CD4-positive, alpha-beta T cell treated with Interleukin-1 beta for 1 hour (primary cell): Measurements from ENCODE around the gene UBE2I.
"Not testable (repeated sequence)": the region's sequence is repeated elsewhere in the genome, so short reads cannot be mapped to it uniquely, and the experiment has no call there.

Source experiments
- DNase-seq, 2 donors: peaks; one replicate each; pipeline ENCODE4 v3.0.0-alpha.2; 2020 to 2022

UBE2I gene

DNA sequence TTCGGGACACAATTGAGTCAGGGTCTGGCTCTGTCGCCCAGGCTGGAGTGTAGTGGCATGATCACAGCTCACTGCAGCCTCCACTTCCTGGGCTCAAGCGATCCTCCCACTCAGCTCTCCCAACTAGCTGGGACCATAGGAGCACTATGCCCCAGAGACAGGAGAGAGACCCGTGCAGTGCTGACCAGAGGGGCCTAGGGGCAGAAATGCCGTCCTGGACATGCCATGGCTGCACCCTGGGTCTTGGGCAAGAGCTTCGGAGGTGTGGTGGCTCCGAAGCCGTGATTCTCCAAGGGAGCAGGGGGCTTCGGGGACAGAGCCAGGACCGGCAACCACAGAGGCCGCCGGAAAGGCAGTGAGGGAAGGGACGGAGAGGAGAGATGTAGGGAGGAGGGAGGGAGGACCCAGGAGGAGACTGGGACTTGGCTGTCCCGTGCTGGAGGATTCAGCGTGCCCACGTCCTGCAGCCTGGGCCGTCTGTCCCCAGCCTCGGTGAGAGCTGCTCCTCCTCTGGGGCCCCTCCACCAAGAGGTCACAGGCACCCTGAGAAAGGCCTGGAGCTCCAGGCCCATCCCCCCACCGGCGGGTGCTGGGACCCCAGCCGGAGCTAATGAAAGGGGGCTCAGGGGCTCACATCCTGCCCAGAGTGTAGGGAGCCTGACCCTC lies 31.7 kb upstream of the UBE2I start:
- no peak for DNase-seq

DNA sequence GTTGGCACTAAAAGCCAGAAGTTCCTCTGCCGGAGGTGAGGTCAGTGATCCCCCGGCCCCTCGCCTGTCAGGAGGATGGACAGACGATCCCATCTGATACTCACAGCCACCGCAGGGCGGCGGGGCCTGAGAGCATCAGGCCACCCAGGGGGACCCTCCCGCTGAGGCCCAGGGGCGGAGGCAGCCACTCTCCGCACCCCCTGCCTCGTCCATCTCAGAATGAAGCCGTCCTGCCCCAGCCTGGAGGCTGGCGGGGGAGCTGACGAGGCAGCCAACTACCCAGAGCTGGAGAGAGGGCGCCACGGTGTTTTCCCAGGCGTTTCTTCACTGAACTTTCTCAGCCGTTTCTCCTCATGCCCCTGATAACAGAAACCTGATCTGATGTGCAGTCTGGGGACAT lies 31.0 kb upstream of the UBE2I start:
- no peak for DNase-seq

DNA sequence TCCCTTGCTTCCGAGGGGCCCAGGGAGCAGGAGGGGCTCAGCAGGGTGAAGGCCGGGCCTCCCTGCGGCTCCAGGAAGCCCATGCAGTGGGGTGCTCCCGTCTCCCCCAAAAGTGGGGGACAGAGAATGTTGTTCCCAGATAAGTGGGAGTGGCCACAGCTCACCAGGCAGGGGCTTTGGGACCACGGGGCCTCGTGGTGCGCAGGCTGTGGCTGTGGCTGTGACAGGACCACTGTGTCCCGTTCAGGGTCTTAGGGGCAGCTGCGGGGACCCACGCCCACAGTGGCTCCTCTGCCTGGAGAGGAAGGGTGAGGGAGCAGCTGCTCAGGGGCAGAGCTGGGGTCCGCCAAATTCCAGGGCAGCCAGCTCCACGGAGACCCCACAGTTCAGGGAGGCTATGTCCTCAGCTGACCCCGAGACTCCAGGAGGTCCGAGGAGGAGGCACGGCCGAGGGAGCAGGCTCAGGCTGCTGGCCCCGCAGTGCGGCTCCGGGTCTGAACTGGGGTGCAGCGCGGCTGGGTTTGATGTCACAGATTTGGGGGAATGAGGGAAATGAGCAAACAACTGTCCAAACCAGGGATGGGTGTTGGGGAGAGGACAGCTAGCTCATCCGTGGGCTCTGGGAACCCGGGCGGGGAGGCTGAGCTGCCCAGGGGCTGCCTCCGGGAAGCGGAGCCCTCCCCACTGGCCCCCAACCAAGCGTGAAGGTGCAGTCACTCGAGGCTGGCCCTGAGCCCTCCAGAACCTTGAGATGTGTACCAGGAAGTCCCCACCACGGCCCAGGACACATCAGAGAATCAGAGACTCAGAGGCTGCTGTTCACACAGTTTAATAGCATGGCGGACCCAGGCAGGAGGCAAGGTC lies 30.1 kb upstream of the UBE2I start:
- DNase-seq = no peak

DNA sequence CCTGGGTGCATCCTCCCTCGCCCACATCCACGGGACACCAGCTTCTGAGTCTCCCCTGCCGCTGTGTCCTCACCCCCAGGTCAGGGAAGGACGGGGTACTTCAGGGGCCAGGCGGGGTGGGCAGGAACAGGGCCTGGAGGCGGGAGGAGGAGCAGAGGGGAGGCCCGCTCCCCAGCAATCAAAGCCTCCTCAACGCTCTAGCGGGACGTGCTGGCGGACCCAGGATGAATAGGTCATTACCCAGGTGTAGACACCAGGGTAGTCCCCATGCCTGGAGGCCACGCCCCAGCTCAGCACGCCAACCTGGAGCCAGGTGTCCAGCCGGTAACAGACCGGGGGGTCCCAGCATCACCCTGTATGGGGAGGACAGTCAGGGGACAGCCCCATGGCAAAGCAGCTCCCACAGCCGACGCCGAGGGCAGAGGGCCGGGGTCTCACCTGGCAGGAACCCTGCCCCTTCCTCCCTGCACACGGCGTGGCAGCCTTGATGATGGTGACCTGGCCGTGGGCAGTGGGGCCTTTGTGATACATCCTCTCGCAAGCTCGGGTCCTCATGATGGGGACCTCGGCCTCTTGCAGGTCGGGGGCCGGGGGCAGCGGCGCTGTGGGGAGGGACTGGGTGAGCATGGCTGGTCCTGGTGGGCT lies 29.4 kb upstream of the UBE2I start:
- DNase-seq = no peak

DNA sequence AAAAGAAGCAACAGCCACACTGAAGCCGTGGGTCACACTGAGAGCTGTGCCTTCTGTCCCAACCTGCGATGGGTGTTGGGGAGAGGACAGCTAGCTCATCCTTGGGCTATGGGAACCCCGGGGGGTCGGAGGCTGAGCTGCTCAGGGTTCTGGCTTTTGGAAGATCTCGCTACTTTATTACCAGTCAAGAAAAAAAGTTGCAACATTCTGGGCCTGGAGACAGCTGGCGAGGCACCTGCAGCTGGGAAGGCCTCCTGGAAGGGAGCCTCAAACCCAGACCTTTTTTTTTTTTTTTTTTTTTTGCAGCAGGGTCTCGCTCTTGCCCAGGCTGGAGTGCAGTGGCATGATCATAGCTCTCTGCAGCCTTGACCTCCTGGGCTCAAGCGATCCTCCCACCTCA lies 28.7 kb upstream of the UBE2I start:
- no peak for DNase-seq

DNA sequence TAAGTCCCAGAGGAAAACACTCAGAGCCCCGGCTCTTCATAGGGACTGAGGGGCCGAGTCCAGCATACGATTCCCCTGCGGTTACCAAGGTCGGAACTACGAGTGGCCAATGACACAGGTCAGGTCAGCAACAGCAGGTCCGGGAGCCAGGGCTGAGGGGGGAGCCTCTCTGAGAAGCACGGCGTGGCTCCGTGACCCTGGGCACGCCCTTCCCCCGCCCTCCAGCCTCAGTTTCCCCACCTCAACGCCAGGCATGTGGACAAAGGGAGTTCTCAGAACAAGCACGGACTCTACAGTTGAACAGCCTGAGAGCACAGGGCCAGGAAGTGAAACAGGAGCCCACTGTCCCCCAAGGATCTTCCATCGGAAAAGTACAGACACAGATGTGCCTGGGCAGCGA lies 27.9 kb upstream of the UBE2I start:
- DNase-seq = no peak

DNA sequence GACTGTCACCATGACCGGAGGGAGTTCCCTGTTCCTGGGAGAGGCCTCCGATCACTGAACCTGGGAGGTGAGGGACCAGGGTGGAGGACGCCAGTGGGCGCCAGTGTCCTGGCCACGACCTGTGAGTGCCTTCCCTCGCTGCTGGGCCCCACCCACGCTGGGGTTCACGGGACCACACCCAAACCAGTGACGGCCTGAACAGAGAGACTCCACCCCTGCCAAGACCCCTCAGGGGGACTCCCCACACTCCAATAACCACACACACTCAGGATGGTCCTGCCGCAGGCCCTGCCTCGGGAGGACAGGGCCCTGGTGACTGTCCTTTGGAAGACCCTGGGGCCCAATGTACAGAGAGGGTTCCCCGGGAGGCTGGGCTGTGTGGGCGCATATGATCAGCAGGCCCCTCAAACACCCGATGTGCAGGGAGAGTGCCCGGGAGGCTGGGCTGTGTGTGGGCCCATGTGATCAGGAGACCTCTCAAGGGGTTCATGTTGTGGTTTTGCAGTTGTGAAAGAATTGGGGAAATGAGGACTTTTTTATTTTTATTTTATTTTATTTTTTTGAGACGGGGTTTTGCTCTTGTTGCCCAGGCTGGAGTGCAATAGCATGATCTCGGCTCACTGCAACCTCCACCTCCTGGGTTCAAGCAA lies 27.0 kb upstream of the UBE2I start:
- DNase-seq = no peak

DNA sequence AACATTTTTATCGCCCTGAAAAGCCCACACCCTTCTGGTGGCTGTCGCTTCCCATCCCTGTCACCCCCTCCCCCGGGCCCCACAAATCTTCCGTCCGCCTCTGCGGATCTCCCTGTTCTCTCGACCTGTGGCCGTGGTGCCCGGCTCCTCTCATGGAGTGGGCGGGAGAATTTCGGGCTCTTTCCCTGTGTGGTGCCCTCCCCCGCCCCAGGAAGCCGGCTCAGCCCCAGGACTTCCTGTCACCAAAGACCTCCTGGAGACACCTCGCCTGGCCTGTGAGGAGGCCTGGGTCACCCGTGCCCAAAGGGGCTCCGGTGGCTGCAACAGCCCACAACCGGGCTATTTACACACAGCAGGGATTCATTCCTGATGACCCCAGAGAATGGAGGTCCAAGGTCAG lies 26.1 kb upstream of the UBE2I start:
- DNase-seq = no peak

DNA sequence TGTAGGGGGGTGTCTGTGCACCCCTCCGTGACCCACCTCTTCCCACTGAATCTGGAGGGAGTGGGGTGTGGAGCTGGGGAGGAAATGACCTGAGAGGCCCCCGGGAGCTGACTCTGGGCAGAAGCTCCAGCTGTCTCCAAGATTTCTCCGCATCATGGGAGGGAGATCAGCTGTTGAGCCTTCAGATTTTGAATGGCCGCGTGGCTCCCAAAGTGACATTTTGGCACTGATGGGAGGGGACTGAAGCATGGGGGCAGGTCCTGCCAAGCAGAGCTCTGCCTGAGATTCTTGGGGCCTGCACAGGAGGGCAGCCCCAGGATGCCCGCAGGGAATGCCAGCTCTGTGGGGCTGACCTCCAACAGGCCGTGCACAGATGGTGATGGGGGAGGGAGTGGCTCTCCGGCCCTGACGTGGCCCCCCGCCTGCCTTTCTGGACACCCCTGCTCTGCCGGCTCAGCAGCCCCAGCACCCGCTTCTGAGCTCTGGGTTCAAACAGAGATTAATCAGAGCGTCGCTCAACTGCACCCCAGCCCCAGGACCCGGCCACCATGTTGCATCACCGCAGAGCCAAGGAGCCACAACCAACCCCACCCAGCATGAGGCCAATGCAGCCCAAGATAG lies 25.3 kb upstream of the UBE2I start:
- DNase-seq = no peak

DNA sequence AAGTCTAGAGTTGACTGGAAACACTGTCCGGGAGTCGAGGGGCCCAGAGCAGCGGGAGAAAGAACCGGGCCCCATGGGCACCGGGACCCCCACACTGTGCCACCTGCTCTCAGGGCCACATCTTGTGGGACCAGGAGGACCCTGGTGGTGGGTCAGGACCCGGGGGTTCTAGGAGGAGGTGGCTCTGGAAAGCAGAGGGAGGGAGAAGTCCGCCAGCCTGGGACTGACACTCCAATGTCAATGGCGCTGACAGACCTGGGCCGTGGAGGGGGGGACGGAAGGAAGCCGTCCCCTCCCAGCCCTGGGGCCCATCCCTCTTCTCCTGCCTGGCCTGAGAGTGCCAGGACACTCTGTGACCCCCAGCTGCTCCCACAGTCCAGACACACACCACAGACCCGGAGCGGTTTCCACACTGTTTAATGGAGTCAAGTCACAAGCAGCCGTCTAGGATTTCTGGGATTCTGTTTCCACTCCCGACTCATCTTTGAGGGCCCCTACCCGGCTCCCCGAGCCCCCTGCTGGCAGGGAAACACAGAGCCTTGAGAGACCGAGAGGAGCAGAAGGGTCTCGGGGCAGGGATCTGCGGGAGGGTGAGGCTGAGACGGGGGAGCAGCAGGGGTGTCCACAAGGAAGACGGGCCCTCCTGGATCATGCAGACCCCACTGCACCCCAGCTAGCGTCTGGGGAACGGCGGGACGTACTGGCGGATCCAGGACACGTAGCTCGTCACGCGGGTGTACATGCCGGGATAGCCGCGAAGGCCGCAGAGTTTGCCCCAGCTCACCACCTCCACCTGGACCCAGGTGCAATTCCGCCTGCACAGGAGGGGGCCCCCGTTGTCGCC lies 23.5 kb upstream of the UBE2I start:
- no peak for DNase-seq

DNA sequence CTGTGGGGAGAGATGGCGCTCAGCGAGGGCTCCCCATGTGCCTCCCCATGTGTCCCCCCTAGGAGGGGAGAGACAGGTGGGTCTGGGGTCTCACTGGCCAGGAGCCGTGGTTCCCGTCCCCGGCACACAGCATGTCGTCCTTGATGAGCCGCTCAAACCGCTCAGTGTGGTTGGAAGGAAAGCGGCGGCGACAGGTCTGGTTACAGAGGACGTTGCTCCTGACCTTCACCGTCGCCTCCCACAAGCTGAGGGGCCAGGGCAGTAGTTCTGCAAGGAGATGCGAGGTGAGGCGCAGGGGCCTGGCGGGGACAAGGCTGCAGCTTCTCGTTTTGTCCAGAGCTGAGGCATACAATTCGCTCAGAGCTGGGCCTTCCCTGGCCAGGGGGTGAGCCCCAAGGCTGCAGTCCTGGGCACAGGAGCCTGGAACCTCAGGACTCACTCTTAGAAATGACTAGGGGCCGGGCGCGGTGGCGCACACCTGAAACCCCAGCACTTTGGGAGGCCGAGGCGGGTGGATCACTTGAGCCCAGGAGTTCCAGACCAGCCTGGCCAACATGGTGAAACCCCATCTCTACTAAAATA lies 22.8 kb upstream of the UBE2I start:
- DNase-seq = no peak

DNA sequence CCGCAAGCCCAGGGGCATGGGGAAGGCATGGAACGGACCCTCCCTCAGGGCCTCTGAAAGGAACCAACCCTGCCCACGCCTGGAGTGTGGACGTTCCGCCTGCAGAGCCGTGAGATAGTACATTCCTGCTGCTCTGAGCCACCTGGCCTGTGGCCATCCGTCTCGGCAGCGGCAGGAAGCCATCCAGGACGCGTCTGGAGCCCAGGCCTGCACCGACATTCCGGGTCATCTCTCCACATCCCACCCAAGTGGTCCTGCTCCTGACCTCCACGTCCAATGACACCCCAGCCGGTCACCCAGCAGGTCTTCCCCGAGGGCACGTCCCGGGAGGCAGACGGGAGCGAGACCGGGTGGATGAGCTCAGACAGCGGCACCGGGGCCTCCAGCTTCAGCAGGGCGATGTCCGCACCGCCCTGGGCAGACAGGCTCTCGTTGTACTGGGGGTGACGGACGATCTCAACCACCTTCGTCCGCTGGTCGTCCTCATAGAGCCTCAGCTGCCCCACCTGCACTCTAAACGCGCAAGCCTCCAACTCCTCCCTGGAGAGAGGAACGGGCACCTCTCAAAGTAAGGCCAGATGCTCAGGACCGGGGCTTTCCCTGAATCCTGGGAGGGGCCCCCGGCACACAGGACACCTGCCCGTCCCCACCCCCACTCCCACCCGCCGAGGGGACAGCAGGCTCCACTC lies 21.3 kb upstream of the UBE2I start:
- no peak for DNase-seq

DNA sequence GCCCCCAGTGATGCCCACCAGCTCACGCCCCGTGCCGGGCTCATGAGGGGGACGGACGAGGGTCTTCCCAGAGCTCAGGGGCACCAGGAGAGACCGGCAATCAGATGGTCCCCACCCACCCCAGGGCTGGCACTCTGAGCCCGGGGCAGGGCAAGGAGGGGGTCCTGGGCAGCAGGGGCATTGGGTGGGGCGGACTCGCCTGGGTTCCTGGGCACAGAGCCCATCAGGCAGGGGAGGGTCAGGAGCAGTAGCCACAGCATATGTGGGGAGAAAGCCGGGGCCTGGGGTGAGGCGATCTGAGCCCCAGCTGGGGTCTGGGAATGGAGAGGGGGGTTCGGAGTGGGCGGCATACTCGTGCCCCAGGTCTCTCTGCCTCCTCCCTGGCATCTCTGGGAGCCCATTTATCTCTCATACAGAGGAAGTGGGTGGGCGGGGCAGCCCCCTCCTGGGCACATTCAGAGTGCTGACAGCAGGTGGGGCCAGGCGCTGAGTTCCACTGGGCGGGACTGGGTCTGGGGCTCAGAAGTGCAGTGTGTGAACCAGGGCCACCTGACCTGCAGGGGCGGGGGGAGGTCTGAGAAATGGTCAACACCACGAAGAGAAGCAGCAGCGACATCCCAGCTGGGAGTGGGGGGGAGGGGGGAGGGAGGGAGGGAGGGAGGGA lies 20.5 kb upstream of the UBE2I start:
- DNase-seq = peak in 1 of 2 donors; percentile 11

DNA sequence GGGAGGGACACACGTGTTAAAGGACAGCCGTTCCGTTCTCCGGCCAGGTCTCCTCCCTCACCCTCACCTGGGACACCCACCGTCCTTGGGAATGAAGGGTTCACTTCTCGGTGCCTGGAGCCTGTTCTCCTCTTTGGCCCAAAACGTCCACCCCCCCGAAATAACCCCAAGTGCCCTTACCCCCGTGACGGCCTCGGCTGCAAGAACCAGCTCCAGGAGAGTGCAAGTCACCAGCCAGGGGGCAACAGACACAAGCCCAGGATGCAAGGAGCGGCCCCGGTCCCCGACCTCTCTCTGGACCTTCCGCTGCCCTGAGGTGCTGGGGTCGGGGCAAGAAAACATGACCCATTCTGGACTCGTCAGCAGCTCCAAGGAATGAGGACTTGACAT lies 20.0 kb upstream of the UBE2I start:
- DNase-seq = no peak

DNA sequence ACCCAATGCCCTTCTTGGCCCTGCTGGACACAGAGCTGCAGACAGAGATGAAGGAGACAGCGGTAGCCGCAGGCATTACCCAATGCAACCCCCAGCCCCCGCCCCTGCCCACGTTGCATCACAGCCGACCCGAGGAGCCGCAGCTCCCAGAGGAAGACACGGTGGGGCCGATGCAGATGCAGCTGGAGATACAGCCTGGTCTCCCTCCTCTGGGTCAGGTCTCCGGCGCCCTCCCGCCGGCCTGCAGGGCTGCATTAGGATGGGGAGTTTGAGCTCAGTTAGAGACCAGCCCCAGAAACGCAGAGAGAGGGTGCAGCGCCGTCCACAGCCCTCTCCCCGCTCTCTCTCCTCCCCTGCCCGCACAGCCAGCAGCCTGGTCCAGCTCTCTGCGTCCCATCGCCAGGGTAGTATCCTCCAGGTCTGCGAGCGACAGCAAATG lies 19.4 kb upstream of the UBE2I start:
- DNase-seq = no peak

DNA sequence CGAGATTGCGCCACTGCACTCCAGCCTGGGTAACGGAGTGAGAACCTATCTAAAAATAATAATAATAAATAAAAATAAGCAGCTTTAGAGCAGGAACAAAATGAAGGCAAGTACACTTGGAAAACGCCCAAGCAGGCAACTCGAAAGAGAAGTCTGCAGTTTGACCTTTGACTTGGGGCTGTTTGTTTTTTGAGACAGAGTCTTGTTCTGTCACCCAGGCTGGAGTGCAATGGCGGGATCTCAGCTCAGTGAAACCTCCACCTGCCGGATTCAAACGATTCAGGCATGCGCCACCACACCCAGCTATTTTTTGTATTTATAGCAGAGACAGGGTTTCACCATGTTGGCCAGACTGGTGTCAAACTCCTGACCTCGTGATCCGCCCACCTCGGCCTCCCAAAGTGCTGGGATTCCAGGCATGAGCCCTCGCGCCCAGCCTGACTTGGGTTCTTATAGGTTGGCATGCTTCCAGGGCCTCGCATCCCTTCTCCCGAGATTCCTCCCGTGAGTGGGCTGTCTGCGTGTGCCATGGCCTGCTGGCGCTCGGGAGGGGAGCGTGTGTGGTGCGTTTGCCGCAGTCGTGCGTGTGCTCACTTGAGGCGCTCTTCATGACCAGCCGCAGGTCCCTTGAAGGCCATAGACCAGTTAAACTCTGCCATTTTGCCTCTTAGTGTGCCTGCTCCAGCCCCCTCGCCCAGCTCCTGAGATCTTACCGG lies 18.4 kb upstream of the UBE2I start:
- DNase-seq = no peak

DNA sequence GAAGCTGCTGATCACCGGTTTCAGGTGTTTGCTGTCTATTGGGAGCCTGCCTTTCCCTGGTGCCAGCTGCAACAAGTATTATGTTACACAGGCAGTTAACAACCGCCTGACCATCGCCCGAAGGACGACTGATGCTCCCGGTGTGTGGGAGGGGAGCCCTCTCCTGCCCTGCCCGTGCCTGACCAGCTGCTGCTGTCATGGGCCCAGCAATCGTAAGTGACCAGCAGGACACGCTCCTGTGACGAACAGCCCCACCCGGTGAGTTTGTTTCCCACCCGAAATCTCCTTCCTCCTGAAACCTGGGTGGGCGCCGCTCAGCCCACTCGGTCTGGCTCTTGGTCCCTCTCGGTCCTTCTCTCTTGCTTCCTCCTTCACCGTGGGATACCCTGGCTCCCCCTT lies 17.9 kb upstream of the UBE2I start:
- no peak for DNase-seq

DNA sequence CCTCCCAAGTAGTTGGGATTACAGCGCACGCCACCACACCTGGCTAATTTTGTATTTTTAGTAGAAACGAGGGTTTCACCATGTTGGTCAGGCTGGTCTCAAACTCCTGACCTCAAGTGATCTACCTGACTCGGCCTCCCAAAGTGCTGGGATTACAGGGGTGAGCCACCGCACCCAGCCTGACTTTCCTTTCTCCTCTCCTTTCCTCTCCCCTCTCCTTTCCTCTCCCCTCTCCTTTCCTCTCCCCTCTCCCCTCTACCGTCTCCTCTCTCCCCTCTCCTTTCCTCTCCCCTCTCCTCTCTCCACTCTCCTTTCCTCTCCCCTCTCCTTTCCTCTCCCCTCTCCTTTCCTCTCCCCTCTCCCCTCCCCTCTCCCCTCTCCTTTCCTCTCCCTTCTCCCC lies 17.2 kb upstream of the UBE2I start:
- not testable (repeated sequence) for DNase-seq

DNA sequence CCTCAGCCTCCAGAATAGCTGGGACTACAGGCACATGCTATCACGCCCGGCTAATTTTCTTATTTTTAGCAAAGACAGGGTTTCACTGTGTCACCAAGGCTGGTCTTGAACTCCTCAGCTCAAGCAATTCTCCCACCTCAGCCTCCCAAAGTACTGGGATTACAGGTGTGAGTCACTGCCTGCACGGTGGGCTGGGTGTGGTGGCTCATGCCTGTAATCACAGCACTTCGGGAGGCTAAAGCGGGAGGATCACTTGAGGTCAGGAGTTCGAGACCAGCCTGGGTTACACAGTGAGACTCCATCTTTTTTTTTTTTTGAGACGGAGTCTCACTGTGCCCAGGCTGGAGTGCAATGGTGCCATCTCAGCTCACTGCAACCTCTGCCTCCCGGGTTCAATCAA lies 16.6 kb upstream of the UBE2I start:
- DNase-seq = not testable (repeated sequence)
